HepG2 (cell line): Measurements from ENCODE around the gene CALML6. TPM values are rescaled to one million over a fixed set of nuclear protein-coding genes. Genes with fewer than 3 reads are reported as not detected.
A peak's percentile ranks its signal among the peaks of the same experiment; 100 is the strongest.

Experiments
- ARNTL ChIP-seq: sonication (generic); formaldehyde crosslinking; IDR thresholded peaks from 2 replicates; pipeline ENCODE4 v1.4.0; 2020; ENCODE audit warnings: mild to moderate bottlenecking, missing genetic modification reagents
- BCL3 ChIP-seq: sonication (generic); formaldehyde crosslinking; IDR thresholded peaks from 2 replicates; pipeline ENCODE4 v1.5.1; 2020; ENCODE audit warnings: mild to moderate bottlenecking, missing genetic modification reagents, moderate library complexity
- BCL6 ChIP-seq: IDR thresholded peaks from 2 replicates; pipeline ENCODE4 v1.6.1; 2016; ENCODE audit warnings: missing genetic modification reagents, missing compliant biosample characterization
- GABPA ChIP-seq, 2 experiments: IDR thresholded peaks; 2 replicates each; pipeline ENCODE4 v1.6.1; 2011 to 2016; ENCODE audit warnings: low read depth in 2 of 2, low read length in 1 of 2, missing biosample characterization in 1 of 2, missing genetic modification characterization in 1 of 2
- GATAD2A ChIP-seq: IDR thresholded peaks from 2 replicates; pipeline ENCODE4 v1.6.1; 2016
- HMGXB3 ChIP-seq: sonication (generic); formaldehyde crosslinking; IDR thresholded peaks from 2 replicates; pipeline ENCODE4 v1.4.0; 2020; ENCODE audit warnings: missing genetic modification reagents, borderline replicate concordance
- HOXD1 ChIP-seq: sonication (generic); formaldehyde crosslinking; IDR thresholded peaks from 2 replicates; pipeline ENCODE4 v1.5.0; 2020; ENCODE audit warnings: missing genetic modification reagents
- KAT7 ChIP-seq: IDR thresholded peaks from 2 replicates; pipeline ENCODE4 v1.6.1; 2018; ENCODE audit warnings: borderline replicate concordance, missing compliant biosample characterization
- KDM6A ChIP-seq: IDR thresholded peaks from 2 replicates; pipeline ENCODE4 v1.6.1; 2016; ENCODE audit warnings: low read depth
- MAZ ChIP-seq, 2 experiments: sonication (generic) in 1 of 2; formaldehyde crosslinking in 1 of 2; IDR thresholded peaks; 2 replicates each; pipeline versions ENCODE4 v1.5.0 to v1.6.1; 2012 to 2020; ENCODE audit warnings: low read depth in 2 of 2, mild to moderate bottlenecking in 2 of 2, borderline replicate concordance in 1 of 2, improper control_type of control experiment in 1 of 2, low read length in 1 of 2, missing genetic modification reagents in 1 of 2, moderate library complexity in 1 of 2
- MEF2D ChIP-seq: sonication (generic); formaldehyde crosslinking; IDR thresholded peaks from 2 replicates; pipeline ENCODE4 v1.5.1; 2020; ENCODE audit warnings: mild to moderate bottlenecking, missing genetic modification reagents
- NR2C2 ChIP-seq: sonication (generic); formaldehyde crosslinking; IDR thresholded peaks from 2 replicates; pipeline ENCODE4 v1.4.0; 2020; ENCODE audit warnings: missing genetic modification reagents, mild to moderate bottlenecking, moderate library complexity, borderline replicate concordance
- NR3C1 ChIP-seq: sonication (generic); formaldehyde crosslinking; IDR thresholded peaks from 2 replicates; pipeline ENCODE4 v1.4.0; 2020; ENCODE audit warnings: missing genetic modification reagents
- PHF21A ChIP-seq: sonication (generic); formaldehyde crosslinking; IDR thresholded peaks from 2 replicates; pipeline ENCODE4 v1.5.0; 2020; ENCODE audit warnings: mild to moderate bottlenecking, missing genetic modification reagents
- PHF5A ChIP-seq: IDR thresholded peaks from one replicate; pipeline ENCODE4 v1.6.1; 2018; ENCODE audit warnings: low read depth, missing genetic modification reagents; ENCODE audit not compliant: unreplicated experiment
- REPIN1 ChIP-seq: sonication (generic); formaldehyde crosslinking; IDR thresholded peaks from 2 replicates; pipeline ENCODE4 v1.8.0; 2022; ENCODE audit warnings: missing genetic modification reagents, low read depth, mild to moderate bottlenecking, borderline replicate concordance
- SNAPC2 ChIP-seq: sonication (generic); formaldehyde crosslinking; IDR thresholded peaks from 2 replicates; pipeline ENCODE4 v1.8.1; 2022; ENCODE audit warnings: mild to moderate bottlenecking, missing genetic modification reagents
- TFDP2 ChIP-seq: sonication (generic); formaldehyde crosslinking; IDR thresholded peaks from 2 replicates; pipeline ENCODE4 v1.4.0; 2020; ENCODE audit warnings: missing genetic modification reagents
- ZMYM2 ChIP-seq: sonication (generic); formaldehyde crosslinking; IDR thresholded peaks from 2 replicates; pipeline ENCODE4 v1.8.0; 2022; ENCODE audit warnings: mild to moderate bottlenecking, missing genetic modification reagents
- ZNF430 ChIP-seq: sonication (generic); formaldehyde crosslinking; IDR thresholded peaks from 2 replicates; pipeline ENCODE4 v1.9.0; 2021; ENCODE audit warnings: mild to moderate bottlenecking, missing genetic modification reagents
- ZNF556 ChIP-seq: sonication (generic); formaldehyde crosslinking; IDR thresholded peaks from 2 replicates; pipeline ENCODE4 v1.4.0; 2020; ENCODE audit warnings: mild to moderate bottlenecking, missing genetic modification reagents, borderline replicate concordance
- ZNF709 ChIP-seq: sonication (generic); formaldehyde crosslinking; IDR thresholded peaks from 2 replicates; pipeline ENCODE4 v1.5.0; 2020; ENCODE audit warnings: mild to moderate bottlenecking, missing genetic modification reagents
- ZNF792 ChIP-seq: IDR thresholded peaks from 2 replicates; pipeline ENCODE4 v1.6.1; 2016
- ZNF883 ChIP-seq: sonication (generic); formaldehyde crosslinking; IDR thresholded peaks from 2 replicates; pipeline ENCODE4 v1.5.1; 2020; ENCODE audit warnings: mild to moderate bottlenecking, missing genetic modification reagents; ENCODE audit errors: not compliant biosample characterization
- polyA plus RNA-seq, 8 experiments: library from polyadenylated mRNA; depleted of rRNA in 3 of 8; stranded (reverse) in 7 of 8; unstranded in 1 of 8; fragments of >200 nt; fragmentation: Illumina TruSeq in 4 of 8; extraction: Trizol in 4 of 8; gene quantifications; 2 replicates each; pipeline versions ENCODE4 v1.2.1 to v1.2.3, GENCODE V29; 2011 to 2016; ENCODE audit warnings: low read depth in 4 of 8, missing spikeins in 1 of 8, mixed read lengths in 1 of 8; ENCODE audit not compliant: insufficient read depth in 1 of 8
- total RNA-seq, 5 experiments: library from RNA; depleted of rRNA; stranded (reverse); fragments of >200 nt; fragmentation: Illumina TruSeq; extraction: Trizol; gene quantifications; 2 replicates each; pipeline ENCODE4 v1.2.3, GENCODE V29; 2016; ENCODE audit warnings: low read depth in 1 of 5

The CALML6 gene
- total and polyA plus RNA-seq, 2 of the 13 experiments (the other 11 are each of a cell fraction or from before 2014, with no cell fraction given): 0.11 to 0.12 TPM

GRCh38 chr1:1941211-1941841, 26.3 kb downstream of the CALML6 start (continued):
- peak; percentile 62 for TF ChIP-seq ZNF883 (CRISPR knock-in tag)
- TF ChIP-seq HOXD1: peak; percentile 64; the same call in 1 of the 2 replicates
- TF ChIP-seq REPIN1 (CRISPR knock-in tag): peak; percentile 81
- TF ChIP-seq GATAD2A (CRISPR knock-in tag): peak; percentile 87
- TF ChIP-seq TFDP2 (CRISPR knock-in tag): peak; percentile 32; the same call in 1 of the 2 replicates
- TF ChIP-seq GABPA (IDR thresholded peaks at IDR 0.05; ENCODE audit: low read depth, low read length): no peak
- peak; percentile 57 for TF ChIP-seq GABPA (CRISPR knock-in tag; IDR thresholded peaks at IDR 0.05; ENCODE audit: low read depth)
- TF ChIP-seq HMGXB3: no peak
- peak; percentile 70 for TF ChIP-seq NR2C2
- peak; percentile 39; the same call in 1 of the 2 replicates for TF ChIP-seq BCL6
- 0 out of 2 replicates have a peak, but pooled peaks have one; percentile 36 for TF ChIP-seq ARNTL (CRISPR knock-in tag)
- TF ChIP-seq ZNF430 (CRISPR knock-in tag): peak; percentile 51; the same call in 1 of the 2 replicates
- TF ChIP-seq BCL3: peak; percentile 67
- TF ChIP-seq ZNF792 (CRISPR knock-in tag): peak; percentile 66; the same call in 1 of the 2 replicates
- 0 out of 2 replicates have a peak, but pooled peaks have one; percentile 36 for TF ChIP-seq SNAPC2 (CRISPR knock-in tag)
- peak; percentile 98 for TF ChIP-seq KDM6A (CRISPR knock-in tag)
- TF ChIP-seq MAZ (IDR thresholded peaks at IDR 0.05; ENCODE audit: borderline replicate concordance, low read depth, low read length): no peak
- TF ChIP-seq MAZ (CRISPR knock-in tag; IDR thresholded peaks at IDR 0.05; ENCODE audit: low read depth): peak; percentile 69; the same call in 1 of the 2 replicates
- peak; percentile 81 for TF ChIP-seq MEF2D (CRISPR knock-in tag)
- peak; percentile 60; the same call in 1 of the 2 replicates for TF ChIP-seq KAT7 (CRISPR knock-in tag)
- TF ChIP-seq PHF5A (CRISPR knock-in tag): peak; percentile 73
- peak; percentile 100 for TF ChIP-seq PHF21A (CRISPR knock-in tag)
- TF ChIP-seq ZNF709 (CRISPR knock-in tag): no peak
- 0 out of 2 replicates have a peak, but pooled peaks have one; percentile 23 for TF ChIP-seq ZMYM2 (CRISPR knock-in tag)
- peak; percentile 82 for TF ChIP-seq ZNF556
- TF ChIP-seq NR3C1: no peak
